ENCODE data around the gene NPM3.

Gene NPM3

DNA sequence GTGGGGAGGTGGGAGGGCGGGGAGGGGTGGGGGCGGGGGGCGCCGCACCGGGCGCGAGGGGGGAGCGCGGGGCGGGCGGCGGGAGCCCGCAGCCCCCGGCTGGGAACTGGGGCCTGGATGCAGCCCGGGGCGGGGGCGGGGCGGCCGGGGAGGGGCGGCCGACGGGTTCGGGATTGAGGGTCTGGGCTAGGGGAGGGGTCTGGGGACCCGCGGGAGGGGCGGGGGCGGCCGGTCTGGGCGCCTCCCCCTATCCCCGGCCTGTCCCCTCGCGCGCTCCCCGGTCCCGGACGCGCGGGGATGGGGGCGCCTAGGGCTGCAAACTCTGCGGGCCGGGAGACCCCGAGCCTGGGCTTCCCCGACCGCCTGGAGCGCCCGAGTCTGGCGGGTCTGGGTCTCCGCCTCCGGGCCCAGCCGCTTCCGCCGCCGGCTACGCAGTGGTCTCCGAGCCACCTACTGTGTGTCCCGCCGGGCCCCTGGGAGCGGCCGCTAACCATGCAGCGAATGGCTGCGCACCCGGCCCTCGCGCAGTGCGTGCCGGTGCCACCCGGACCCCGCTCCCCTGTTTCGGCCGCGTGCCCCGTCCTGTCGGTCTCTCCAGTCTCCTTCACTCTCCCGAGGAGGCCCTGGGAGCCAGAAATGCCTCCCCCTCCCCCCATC lies 7.0 kb downstream of the NPM3 start:
- in situ Hi-C loops (cut with MboI; ENCODE audit: low sequenced_read_pairs): loop anchor here (25.0 kb wide), 1 partner anchor 164 kb away; no protein-coding TSS in a partner anchor

DNA sequence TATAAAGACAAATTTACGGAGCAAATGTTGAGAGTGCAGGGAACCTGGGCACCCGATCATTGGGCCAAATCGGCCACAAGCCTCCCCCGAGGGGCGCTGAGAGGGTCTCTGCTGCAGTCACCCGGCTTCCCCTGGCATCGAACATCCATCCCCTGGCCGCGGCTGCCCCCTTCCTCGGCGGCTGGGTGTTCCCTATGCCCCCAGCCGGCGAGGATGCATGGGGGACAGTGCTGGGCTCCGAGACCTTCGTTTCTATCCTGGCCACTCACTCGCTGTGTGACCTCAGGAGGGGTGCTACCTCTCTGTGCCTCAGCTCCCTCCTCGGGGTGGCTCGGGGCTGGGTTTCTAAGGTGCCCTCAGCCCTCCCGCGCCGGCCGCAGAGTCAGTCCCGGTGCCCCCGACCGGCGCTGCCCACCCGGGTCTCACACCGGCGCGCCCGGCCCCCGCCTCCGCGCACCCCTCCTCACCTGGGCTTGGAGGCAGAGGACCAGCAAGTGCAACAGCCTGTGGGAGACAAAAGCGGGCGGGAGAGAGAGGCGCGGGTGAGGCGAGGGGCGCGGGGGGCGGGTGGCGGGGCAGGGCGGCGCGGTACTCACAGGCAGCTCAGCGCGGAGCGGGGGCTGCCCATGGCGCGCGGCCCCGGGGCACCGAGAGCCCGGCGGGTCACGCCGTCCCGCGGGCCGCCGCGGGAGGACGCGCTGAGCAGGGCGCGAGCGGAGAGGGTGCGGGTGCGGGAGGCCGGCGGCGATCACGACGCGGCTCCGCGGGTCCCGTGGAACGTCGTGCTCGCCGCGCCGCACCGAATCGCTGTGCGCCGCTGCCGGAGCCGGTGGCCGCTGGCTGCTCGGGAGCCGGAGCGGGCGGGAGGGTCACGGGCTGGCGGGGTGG lies 7.7 kb downstream of the NPM3 start, which contains the start of gene FGF8:
Gene FGF8, minus strand, starts transcription at position 842 of the 888 bp plus-strand sequence. Its CDS starts 214 bp downstream, at position 628.
- in situ Hi-C loops (cut with MboI; ENCODE audit: low sequenced_read_pairs): loop anchor here (25.0 kb wide), 1 partner anchor 163 kb away; no protein-coding TSS in a partner anchor

DNA sequence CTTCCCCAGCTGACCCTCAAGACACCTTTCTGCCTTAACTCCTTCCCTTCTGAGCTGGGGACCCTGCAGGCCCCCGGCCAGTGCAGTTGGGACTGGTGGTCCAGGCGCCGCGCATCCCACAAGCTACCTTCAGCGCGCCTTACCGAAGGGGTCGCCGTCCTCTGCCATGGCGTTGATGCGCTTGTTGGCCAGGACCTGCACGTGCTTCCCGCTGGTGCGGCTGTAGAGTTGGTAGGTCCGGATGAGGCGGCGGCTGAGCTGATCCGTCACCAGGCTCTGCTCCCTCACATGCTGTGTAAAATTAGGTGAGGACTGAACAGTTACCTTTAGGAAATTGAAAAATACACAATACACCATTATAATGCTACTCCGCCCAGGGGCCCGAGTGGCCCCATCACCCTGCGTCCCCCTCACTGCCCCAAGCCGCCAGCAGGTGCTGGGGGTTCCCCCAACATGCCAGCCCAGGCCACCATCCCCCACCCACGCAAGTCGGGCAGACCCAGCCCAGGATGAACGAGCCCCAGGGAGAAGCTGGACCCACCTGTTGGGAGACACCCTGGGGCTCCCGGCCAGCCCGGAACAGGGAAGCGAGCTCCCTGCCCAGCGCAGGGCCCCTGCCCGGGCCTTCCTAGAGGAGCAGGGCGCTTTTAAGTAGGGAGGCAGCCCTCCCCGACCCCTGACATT lies 8.5 kb downstream of the NPM3 start:
- in situ Hi-C loops (cut with MboI; ENCODE audit: low sequenced_read_pairs): loop anchor here (25.0 kb wide), 1 partner anchor 162 kb away; no protein-coding TSS in a partner anchor

DNA sequence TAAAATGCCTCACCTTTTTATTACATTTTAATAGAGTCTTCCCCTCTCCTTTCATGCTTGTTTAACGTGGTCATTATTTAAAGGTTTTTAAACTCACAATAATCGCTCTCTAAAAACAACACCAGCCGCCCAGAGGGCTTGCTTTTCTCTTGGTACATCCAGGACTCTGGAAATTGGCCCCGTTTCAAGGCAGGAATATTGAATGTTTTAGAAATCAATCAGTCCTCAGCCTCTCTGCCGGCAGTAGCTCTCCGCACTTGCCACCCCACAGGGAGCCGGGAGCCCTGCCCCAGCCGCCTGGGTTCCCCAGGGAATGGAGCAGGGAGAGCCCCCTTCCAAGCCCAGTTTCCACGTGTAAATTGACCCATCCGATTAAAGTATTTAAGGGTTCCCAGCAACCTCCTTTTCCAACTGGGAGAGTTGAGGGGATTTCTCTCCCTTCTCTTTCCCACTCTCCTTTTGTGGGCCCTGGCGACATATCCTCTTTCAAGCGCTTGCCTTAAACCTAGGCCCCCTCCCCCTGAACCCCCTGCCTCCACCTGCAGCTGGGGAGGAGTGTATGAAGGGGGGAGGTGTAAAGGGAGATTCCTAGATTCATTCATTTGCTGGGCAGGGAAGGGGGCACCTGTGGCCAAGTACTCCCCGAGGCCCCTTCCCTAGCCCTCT lies 9.2 kb downstream of the NPM3 start:
- in situ Hi-C loops (cut with MboI; ENCODE audit: low sequenced_read_pairs): no loop called here

DNA sequence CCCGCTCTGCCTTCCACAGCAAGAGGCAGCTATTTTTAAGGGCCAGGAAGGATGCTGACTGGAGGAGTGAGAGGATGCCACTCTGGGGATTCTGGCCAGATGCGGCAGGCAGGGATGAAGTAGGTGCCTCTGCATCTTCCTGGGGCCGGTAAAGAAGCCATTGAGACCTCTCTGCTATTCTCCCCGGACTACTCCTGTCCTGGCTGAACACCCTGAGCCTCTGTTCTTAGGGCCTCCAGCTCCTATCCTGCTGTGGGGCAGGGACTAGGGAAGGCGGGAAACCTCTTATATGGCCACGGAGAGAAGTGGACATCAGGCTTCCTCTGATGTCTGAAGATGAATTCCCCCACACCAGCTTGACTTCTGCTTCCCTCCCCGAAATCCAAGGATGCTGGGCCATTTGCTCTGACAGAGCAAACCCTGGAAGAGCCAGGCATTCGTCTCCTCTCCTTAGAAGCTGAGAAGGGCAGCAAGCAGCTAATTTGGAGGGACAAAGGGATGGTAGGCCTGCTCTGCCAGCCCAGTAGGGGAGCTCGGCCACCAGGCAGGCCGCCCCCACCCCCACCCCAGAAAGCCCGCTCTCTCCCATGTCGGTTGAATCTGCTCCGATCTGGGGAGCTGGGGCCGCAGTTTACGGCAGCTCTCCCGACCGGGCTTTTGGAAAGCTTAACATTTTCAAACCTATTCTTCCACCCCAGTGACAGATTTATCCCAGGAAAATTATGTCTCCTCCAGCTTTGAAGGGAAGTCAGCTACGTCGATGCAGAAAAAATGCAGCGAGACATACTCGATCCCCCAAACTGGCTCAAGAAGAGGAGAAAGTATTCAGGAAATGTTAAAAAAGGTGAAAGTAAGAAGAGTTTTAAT lies 10.1 kb downstream of the NPM3 start:
- in situ Hi-C loops (cut with MboI; ENCODE audit: low sequenced_read_pairs): no loop called here

DNA sequence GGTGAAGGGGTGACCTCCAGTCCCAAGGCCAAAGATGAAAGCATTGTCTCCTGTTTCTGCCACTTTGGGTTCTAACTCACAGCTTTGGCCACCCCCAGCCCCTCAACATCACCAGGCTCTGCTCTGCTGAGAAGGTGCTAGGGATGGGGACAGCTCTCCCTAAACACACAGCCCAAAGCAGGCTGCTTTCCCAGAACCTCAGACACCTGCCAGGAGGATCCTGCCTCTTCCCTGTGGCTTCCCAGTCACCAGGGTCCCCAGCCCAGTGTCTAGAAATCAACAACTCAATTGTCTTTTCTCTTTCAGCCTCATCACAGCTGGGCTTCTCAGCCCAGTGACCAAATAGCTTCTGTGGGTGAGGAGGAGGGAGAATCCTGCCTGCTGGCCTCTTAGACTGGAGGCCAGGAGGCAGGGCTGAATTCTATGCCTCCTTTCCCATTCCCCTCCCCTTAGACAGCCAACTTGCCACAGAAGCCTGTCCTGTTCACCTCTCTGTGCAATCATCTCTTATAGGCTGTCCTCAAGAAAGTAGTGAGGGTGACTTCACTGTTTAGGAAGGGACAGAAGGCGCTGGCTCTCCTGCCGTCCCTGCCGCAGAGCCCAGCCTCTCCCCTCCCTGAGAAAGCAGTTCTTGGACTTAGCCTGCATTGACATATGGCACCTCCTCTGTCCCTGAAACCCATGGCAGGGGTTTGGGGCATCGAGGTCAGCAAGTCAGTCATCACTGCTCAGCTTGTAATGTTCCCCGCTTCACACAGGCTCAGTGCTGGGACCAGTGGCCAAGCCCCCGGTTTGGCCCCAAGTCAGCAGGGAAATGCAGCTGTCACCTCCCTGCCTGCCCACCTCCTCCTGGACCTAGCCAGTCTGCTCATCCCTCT lies 11.0 kb downstream of the NPM3 start:
- in situ Hi-C loops (cut with MboI; ENCODE audit: low sequenced_read_pairs): no loop called here

DNA sequence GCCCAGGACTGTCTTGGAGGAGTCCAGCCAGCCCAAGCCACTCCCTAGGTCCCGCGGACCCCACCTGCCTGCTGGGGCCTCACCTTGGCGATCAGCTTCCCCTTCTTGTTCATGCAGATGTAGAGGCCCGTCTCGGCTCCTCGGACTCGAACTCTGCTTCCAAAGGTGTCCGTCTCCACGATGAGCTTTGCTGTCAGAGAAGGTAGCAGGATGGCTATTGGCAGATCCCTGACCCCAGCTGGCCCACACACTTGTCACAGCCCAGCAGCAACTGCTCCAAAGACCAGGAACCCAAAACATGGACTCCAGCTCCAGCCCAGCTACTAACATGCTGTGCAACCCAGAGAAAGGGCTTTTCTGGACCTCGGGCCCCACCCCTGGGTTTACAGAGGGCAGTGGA lies 11.9 kb downstream of the NPM3 start:
- in situ Hi-C loops (cut with MboI; ENCODE audit: low sequenced_read_pairs): no loop called here

DNA sequence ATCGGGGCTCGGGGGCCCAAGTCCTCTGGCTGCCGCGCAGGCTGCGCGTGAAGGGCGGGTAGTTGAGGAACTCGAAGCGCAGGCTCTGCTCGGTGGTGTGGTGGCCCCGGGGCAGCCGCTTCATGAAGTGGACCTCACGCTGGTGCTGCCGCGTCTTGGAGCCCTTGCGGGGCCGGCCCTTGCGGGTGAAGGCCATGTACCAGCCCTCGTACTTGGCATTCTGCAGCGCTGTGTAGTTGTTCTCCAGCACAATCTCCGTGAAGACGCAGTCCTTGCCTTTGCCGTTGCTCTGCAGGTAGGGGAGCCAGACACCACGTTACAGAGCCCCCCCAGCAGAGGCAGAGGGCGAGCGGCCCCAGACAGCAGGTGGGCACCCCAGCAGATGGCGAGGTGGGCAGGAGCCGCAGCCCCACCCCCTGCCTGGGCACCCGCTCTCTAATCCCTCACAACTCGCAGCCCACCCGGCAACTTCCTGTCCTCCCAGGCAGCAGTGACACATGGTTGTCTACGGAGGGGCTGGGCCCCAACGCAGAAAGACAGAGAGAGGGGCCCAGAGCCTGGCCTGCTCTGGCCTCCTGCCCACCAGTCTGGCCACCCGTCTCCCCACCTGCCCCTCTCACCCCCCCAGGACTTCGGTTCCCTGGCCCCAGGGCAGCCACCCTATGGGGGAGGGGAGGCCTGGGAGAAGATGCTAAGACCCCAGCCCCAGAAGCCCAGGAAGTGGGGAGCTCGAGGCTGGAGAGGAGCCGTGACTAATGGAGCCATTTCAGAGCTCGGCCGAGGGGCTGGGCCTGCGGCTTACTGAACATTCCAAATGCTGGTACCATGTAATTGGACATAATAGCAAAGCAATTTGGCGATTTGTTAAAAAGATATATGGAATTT lies 12.7 kb downstream of the NPM3 start:
- in situ Hi-C loops (cut with MboI; ENCODE audit: low sequenced_read_pairs): no loop called here

DNA sequence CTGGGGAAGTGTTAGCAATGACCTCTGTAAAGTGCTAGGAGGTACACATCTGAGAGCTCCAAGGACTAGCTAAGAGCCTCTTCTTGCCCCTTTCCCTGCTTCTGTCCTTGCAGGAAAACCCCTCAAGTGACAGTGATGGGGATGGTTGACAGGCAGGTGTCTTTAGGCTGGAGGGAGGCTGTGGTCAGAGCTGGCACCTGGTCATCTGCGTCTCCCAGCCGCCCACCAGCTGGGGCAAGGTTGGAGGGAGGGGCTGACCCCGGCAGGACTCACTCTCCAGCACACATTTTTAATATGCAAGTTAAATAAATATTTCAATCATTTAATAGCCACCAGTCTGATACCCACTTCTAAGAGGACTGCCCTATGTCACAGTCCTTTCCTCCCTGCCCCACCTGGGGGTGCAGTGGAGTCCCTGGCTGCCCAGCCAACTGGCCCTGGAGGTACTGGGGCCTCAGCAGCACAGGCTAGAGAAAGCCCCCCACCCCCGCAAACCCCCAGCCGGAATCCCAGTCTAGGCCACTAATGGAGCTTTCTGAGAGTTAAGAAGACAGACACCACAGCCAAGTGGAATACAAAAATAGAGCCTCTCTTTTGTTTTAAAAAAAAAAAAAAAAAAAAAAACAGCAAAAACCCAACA lies 13.6 kb downstream of the NPM3 start:
- in situ Hi-C loops (cut with MboI; ENCODE audit: low sequenced_read_pairs): no loop called here

DNA sequence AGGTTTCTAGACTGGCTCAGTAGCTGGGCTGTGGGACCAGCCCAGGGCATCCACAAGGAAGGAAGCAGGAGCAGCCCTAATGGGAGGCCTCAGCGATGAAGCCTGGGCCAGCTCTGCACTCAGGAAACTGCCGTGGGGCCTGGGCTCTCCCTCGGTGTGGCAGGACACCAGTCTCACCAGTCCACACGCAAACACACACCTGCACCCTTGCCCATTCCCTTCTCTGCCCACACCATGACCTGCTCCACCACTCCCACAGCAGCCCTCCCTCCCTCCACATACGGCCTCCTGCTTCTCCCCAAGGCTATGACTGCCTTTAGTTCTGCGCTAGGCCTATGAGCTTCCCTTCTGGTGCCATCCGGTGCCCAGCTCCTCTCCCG lies 14.5 kb downstream of the NPM3 start:
- in situ Hi-C loops (cut with MboI; ENCODE audit: low sequenced_read_pairs): no loop called here

DNA sequence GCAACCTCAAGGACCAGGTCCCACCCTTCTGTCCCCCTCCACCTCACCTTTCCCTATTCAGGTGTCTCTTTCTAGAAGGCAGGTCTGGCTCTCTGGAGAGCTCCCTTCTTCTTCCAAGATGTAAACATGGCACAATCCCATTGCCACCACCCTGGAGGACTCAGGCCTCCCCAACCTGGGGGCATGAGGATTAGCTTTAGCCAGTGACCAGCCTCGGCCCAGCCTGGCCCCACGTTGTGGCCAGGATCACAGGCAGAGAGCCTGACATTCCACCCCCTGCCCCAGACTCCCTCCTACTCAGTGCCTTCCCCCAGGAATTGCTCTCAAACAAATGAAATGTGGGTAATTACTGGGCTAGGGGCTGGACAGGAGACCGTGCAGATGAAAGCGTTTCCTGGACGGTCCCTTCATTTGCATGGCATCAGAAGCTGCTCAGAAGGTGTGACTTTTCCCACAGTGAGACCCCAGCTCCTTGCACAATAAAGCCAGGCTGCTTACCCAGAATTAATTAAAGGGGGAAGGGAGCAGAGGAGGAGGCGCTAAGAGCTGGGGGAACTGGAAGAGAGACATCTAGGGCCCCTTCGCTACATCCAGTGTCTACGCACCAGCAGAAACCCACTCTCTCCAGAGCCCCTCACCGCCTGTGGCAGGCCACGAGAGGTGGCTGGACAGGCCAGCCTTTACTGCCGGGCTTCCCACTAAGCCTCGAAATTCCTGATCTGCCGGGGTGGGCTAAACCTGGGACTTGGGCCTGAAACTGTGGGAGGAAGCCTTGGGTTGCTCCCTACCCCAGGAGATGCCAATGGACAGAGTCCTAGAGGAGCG lies 15.1 kb downstream of the NPM3 start:
- in situ Hi-C loops (cut with MboI; ENCODE audit: low sequenced_read_pairs): no loop called here

DNA sequence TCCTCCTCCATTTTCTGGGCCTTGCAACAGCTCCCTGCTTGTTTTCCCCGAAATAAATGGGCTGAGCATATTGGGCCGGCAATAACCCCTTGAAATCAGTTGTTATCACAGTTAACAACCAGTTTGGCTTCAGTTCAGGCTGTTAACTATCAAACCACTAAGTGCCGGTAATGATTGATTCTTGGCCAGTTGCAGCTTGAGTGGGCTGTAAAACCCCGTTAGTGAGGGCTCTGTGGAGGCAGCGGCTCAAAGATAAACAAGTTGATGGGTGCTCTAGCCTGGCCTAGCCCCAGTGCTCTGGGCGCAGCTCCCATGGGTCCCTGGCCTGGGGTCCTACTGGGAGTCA lies 15.7 kb downstream of the NPM3 start:
- in situ Hi-C loops (cut with MboI; ENCODE audit: low sequenced_read_pairs): no loop called here

DNA sequence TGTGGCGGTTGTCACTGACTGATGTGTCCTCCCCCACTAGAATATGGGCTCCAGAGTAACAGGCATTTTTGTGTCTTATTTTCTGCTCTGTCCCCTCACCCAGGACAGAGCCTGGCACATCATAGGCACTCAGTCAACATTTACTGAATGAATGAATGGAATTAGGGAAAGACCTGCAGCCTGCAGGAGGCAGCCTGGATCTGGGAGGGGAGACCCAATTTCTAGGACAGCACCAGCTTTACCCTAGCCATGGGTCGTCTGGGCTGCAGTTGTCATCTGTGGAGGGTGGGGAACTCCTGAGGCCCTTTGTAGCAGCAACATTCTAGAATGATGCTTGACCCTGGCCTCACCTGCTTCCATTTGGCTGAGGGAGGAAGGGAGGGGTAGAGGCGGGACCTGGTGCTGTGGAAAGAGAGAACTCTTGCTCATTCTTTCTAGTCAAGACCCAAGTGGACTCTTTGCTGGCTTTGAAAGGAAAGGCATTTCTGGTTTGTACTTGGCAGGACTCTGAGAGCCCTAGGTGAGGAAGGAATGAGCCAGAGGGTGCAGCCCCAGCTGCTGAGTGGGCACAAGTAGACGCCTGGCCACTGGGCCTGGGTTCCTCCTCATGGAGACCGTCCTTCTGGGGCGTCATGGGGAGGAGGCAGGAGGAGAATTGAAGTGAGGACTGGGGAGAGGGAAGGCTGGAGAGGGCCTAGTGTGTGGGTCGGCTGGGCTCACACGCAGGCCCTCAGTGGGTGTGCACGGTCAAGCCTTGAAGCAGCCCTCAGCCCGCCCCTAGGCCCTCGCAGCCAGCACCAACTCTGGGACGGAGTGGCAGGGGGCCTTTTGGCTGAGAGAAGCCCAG lies 16.3 kb downstream of the NPM3 start:
- in situ Hi-C loops (cut with MboI; ENCODE audit: low sequenced_read_pairs): no loop called here

DNA sequence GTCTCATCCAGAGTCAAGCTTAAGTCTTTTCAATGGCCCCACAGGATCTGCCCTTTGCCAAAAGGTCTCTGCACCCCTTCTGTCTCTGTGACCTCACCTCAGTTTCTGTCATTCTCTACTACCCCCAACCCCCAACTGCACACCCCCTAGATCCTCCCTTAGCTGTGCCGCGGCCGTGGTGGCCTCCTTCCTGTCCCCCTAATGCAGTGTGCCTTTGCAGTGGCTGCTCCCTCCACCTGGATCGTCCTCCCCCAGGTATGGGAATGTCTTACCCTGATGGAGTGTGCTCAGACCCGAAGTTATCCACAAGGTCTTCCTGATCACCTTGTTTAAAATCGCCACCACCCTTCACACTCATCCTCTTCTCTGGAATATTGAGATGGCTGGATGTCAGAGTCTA lies 16.9 kb downstream of the NPM3 start:
- in situ Hi-C loops (cut with MboI; ENCODE audit: low sequenced_read_pairs): no loop called here

DNA sequence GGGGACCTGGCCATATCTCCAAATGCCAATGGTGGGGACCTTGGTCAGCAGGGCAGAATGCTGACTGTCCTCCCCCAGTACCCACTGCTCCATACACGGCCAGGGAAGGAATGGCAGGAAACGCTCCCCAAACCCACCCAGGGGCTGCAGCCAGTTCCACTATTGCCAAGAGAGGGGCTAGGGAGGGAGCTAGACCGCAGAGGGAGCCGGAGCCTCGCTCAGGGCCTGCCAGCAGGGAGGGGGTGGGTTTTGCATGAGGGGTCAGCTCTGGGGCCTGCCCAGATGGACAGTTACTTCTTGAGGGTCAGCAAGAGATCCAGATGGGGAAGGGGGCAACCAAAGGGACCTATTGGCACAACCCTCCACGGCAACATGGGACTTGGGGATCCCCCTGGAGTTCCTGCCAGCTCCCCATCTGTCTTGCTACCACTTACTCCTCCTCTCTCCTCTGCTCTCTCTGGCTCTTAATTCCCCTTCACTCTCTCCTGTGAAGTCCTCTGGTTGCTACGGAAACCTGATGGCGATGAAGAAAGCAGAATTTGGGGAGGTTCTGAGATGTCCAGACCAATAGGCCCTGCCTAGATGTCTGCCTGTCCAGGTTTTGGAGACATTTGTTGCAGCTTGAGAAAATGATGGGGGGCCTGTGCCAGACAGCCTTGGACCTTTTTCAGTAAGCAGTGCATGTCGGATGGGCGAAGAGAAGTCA lies 20.0 kb downstream of the NPM3 start:
- in situ Hi-C loops (cut with MboI; ENCODE audit: low sequenced_read_pairs): no loop called here
